ENCODE results near the gene VIPAS39. TPM values are rescaled to one million over a fixed set of nuclear protein-coding genes. Genes with fewer than 3 reads are reported as not detected.
A peak's percentile ranks its signal among the peaks of the same experiment; 100 is the strongest.

The VIPAS39 gene
- total RNA-seq, 1 experiment from 2014 or later: 19.3 TPM

- H3K27me3 Mint-ChIP-seq (ENCODE audit: unreplicated experiment): peaks cover 10% of the 10 kb centered on the region
- peak; percentile 83 for DNase-seq
- no peak within 1 kb of the TSS for H3K4me3 Mint-ChIP-seq (ENCODE audit: low read depth, unreplicated experiment)
- peaks cover 10% of the 10 kb centered on the region for H3K36me3 Mint-ChIP-seq (ENCODE audit: insufficient read depth, unreplicated experiment)
- intact Hi-C loops (cut with micrococcal nuclease; ENCODE audit: unreplicated experiment): no loop called here
- TF ChIP-seq CTCF (IDR thresholded peaks at IDR 0.05; ENCODE audit: unreplicated experiment): no peak
- no peaks in the 10 kb centered on the region for H3K9me3 Mint-ChIP-seq (ENCODE audit: low read depth, unreplicated experiment)
- peak within 1 kb of the TSS; percentile 24 for H3K27ac Mint-ChIP-seq (ENCODE audit: unreplicated experiment)
- CTCF ChIA-PET: interaction anchor here (0.5 to 1.8 kb wide), 6 partner anchors 16 to 860 kb away, joined by 3 to 8 read pairs (median 3); partner anchors contain the start of gene GSTZ1
- no TSS peak for BruUV-seq (replicated peaks)
- peaks cover 13% of the 10 kb centered on the region for H3K4me1 Mint-ChIP-seq (ENCODE audit: low read depth, unreplicated experiment)
These were observed 80.5 kb downstream of the VIPAS39 start, which contains the start of the genes SAMD15 and TMED8 for GRCh38 chr14:77376771-77377501. SAMD15 (plus strand) TSS chr14:77377379; CDS start chr14:77377419, 40 bp downstream. TMED8 (minus strand) TSS chr14:77377094; CDS start chr14:77377053, 41 bp downstream.

Other genes starting within 250 kb of the VIPAS39 start
- not detected in 2 replicates for gene NGB, start 186.4 kb downstream of the VIPAS39 start, total RNA-seq (2022)
- 21.7 and 22.9 TPM in 2 replicates for gene POMT2, start 136.7 kb downstream of the VIPAS39 start, total RNA-seq (2022)
- 14.2 and 14.7 TPM in 2 replicates for gene GSTZ1, start 136.6 kb downstream of the VIPAS39 start, total RNA-seq (2022)
- 9.4 and 10.4 TPM in 2 replicates for gene TMED8, start 80.5 kb downstream of the VIPAS39 start, total RNA-seq (2022)
- gene SAMD15, start 80.2 kb downstream of the VIPAS39 start, total RNA-seq (2022): 0.52 and 1.1 TPM in 2 replicates
- 1.2 and 1.6 TPM in 2 replicates for gene NOXRED1, start 34.1 kb downstream of the VIPAS39 start, total RNA-seq (2022)
- gene AHSA1, start 492 bp upstream of the VIPAS39 start, total RNA-seq (2022): 287 and 313 TPM in 2 replicates
- not detected in 2 replicates for gene ISM2, start 41.2 kb upstream of the VIPAS39 start, total RNA-seq (2022)
- gene SPTLC2, start 159.0 kb upstream of the VIPAS39 start, total RNA-seq (2022): 45.5 and 45.9 TPM in 2 replicates